Measurements from ENCODE around the gene WDR75. TPM values are rescaled to one million over a fixed set of nuclear protein-coding genes. Genes with fewer than 3 reads are reported as not detected.

The WDR75 gene
- total RNA-seq, 1 donor from 2014 or later: 24.7 TPM

DNA sequence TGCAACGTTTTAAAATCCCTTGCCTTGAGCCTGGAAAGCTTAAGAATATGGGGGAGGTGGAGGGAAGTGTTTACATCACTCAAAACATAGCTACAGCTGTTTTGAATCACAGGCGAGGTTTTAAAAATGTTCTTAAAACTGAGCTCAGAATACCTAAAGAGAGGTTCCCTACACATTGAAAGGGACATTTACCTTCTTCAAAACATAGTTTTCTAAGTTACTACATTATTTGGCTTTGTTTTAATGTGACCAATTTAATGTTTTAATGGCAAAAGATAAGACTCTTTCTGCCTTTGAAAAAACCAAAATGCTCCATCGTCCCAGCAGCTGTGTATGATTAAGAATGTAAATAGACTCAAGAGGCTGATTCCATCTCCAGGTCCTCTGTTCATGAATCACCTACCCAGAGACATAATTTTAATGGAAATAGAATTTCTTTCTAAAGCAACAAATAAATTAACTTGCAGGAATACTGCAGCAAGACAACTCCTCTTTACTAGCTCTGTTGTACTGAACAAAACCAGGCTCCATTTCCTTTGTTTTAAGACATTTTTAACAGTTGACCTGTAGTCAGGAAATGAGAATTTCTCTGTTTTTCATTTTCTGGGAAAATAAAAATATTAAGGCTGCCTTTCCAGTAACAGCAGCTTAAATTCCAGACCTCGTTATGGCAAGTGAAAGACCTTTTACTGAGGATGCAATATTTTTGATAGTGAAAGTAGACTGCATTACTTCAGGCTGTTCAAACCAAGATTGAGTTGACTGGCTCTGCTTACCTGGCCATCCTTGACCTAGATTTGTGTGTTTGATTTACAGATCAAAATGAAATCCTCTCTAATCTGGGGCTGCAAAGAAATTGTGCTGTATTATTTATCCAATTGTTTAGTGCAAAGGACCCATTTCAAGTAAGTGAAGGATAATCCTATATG lies 33.7 kb upstream of the WDR75 start:
- Mint-ChIP-seq H3K9me3 (ENCODE audit: low read depth) (peaks cover 6% of the 10 kb centered on the region), H3K4me1 (ENCODE audit: low read depth) (peaks cover 66% of the 10 kb centered on the region), H3K4me3 (ENCODE audit: unreplicated experiment) (peak overlapping the region; percentile 5), H3K27ac (ENCODE audit: unreplicated experiment) (peak overlapping the region; percentile 78), H3K36me3 (ENCODE audit: low read depth) (peaks cover 6% of the 10 kb centered on the region), H3K27me3 (ENCODE audit: low read depth) (no peaks in the 10 kb centered on the region)
- DNase-seq (ENCODE audit: low spot score): no peak
- TF ChIP-seq CTCF (IDR thresholded peaks at IDR 0.05): no peak

DNA sequence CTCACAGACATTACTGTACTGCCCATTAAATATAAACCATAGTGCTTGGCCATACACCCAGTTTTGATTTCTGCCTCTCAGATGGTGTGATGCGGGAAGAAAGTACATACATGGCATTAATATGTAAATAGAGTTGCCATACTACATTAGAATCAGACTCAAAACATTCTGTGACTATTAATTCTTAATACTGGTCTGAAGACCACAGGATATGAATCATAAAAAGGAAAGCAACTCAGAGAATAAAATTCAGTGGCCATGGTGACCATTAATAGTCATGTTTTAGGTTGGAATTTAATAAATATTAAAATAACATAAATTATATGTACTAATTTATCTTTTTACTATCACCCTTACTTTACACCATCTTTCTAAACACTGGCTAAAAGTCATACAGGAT lies 33.0 kb upstream of the WDR75 start:
- TF ChIP-seq CTCF (IDR thresholded peaks at IDR 0.05): no peak
- H3K4me1 Mint-ChIP-seq (ENCODE audit: low read depth): peaks cover 69% of the 10 kb centered on the region
- DNase-seq (ENCODE audit: low spot score): no peak
- H3K9me3 Mint-ChIP-seq (ENCODE audit: low read depth): peaks cover under 1% of the 10 kb centered on the region
- no peak overlapping the region for H3K4me3 Mint-ChIP-seq (ENCODE audit: unreplicated experiment)
- peak overlapping the region; percentile 78 for H3K27ac Mint-ChIP-seq (ENCODE audit: unreplicated experiment)
- peaks cover 4% of the 10 kb centered on the region for H3K36me3 Mint-ChIP-seq (ENCODE audit: low read depth)
- no peaks in the 10 kb centered on the region for H3K27me3 Mint-ChIP-seq (ENCODE audit: low read depth)

DNA sequence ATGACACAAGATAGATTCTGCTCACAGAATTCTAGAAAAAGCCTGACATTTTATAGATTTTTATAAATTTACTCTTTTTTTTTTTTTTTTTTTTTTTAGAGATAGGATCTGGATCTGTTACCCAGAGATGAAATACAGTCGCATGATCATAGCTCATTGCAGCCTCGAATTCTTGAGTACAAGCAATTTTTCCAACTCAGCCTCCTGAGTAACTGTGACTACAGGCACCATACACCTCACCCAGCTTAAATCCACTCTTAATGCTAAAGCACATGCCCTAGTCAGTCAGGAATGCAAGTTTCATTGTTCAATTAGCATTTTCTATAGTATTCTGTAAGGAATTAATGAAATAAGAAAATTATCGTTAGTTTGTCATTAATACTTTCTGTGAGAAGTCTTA lies 32.1 kb upstream of the WDR75 start:
- H3K27ac Mint-ChIP-seq (ENCODE audit: unreplicated experiment): peak overlapping the region; percentile 76
- TF ChIP-seq CTCF (IDR thresholded peaks at IDR 0.05): no peak
- H3K4me3 Mint-ChIP-seq (ENCODE audit: unreplicated experiment): no peak overlapping the region
- peaks cover 3% of the 10 kb centered on the region for H3K36me3 Mint-ChIP-seq (ENCODE audit: low read depth)
- peaks cover 71% of the 10 kb centered on the region for H3K4me1 Mint-ChIP-seq (ENCODE audit: low read depth)
- H3K27me3 Mint-ChIP-seq (ENCODE audit: low read depth): no peaks in the 10 kb centered on the region
- no peaks in the 10 kb centered on the region for H3K9me3 Mint-ChIP-seq (ENCODE audit: low read depth)
- no peak for DNase-seq (ENCODE audit: low spot score)

- H3K36me3 Mint-ChIP-seq (ENCODE audit: low read depth): no peaks in the 10 kb centered on the region
- peak overlapping the region; percentile 81 for H3K27ac Mint-ChIP-seq (ENCODE audit: unreplicated experiment)
- peaks cover 71% of the 10 kb centered on the region for H3K4me1 Mint-ChIP-seq (ENCODE audit: low read depth)
- H3K9me3 Mint-ChIP-seq (ENCODE audit: low read depth): no peaks in the 10 kb centered on the region
- H3K27me3 Mint-ChIP-seq (ENCODE audit: low read depth): no peaks in the 10 kb centered on the region
- H3K4me3 Mint-ChIP-seq (ENCODE audit: unreplicated experiment): no peak overlapping the region
- no peak for TF ChIP-seq CTCF (IDR thresholded peaks at IDR 0.05)
- DNase-seq (ENCODE audit: low spot score): no peak
These were observed 31.6 kb upstream of the WDR75 start for GRCh38 chr2:189409647-189410046.

GRCh38 chr2:189411860-189412259 lies 29.4 kb upstream of the WDR75 start:
- peak overlapping the region; percentile 95 for H3K27ac Mint-ChIP-seq (ENCODE audit: unreplicated experiment)
- H3K4me3 Mint-ChIP-seq (ENCODE audit: unreplicated experiment): peak overlapping the region; percentile 20
- no peaks in the 10 kb centered on the region for H3K36me3 Mint-ChIP-seq (ENCODE audit: low read depth)
- no peak for TF ChIP-seq CTCF (IDR thresholded peaks at IDR 0.05)
- DNase-seq (ENCODE audit: low spot score): no peak
- H3K9me3 Mint-ChIP-seq (ENCODE audit: low read depth): peaks cover 2% of the 10 kb centered on the region
- peaks cover 64% of the 10 kb centered on the region for H3K4me1 Mint-ChIP-seq (ENCODE audit: low read depth)
- H3K27me3 Mint-ChIP-seq (ENCODE audit: low read depth): no peaks in the 10 kb centered on the region

All from chondrocyte (in vitro differentiated cells).